Measurements from ENCODE around the gene SCART1.
"Not testable (repeated sequence)": the region's sequence is repeated elsewhere in the genome, so short reads cannot be mapped to it uniquely, and the experiment has no call there.

- not testable (repeated sequence) for TF ChIP-seq CTCF (conservative IDR thresholded peaks at IDR 0.05 in 1 of 2, IDR thresholded peaks at IDR 0.05 in 1 of 2; ENCODE audit: extremely low read depth in 1 of 2, insufficient read depth in 1 of 2, low read depth in 1 of 2, low read length in 2 of 2); EZH2 (IDR thresholded peaks at IDR 0.05; ENCODE audit: borderline replicate concordance, low read length)
Observed at GRCh38 chr10:133469205-133469604, 15.5 kb downstream of the SCART1 start.
